OCI-LY1 (cell line): ENCODE measurements around the gene ESYT1.
A peak's percentile ranks its signal among the peaks of the same experiment; 100 is the strongest.

ENCODE experiments used
- H2AFZ ChIP-seq: fragments of 200-600 bp; sonication (generic), shearing (Covaris generic); 2 replicates; pipeline ENCODE4 v1.6.0; 2014; ENCODE audit warnings: antibody characterized with exemption, mild to moderate bottlenecking, low read length
- H3F3A ChIP-seq: fragments of 200-600 bp; sonication (generic), shearing (Covaris generic); 2 replicates; pipeline ENCODE4 v1.6.0; 2014; ENCODE audit warnings: mild to moderate bottlenecking, antibody characterized with exemption, low read length, moderate library complexity; ENCODE audit not compliant: insufficient read depth
- H3K27ac ChIP-seq: fragments of 200-600 bp; sonication (generic); 2 replicates; pipeline ENCODE4 v1.5.1; 2014; ENCODE audit warnings: low read length, mixed run types, mild to moderate bottlenecking, low read depth; ENCODE audit not compliant: poor library complexity, severe bottlenecking
- H3K27me3 ChIP-seq: fragments of 200-600 bp; sonication (generic); 2 replicates; pipeline ENCODE4 v1.6.0; 2014; ENCODE audit warnings: antibody characterized with exemption, mild to moderate bottlenecking, low read length, moderate library complexity; ENCODE audit not compliant: insufficient read depth
- H3K36me3 ChIP-seq: fragments of 200-600 bp; sonication (generic); 2 replicates; pipeline ENCODE4 v1.6.1; 2014; ENCODE audit warnings: mild to moderate bottlenecking, antibody characterized with exemption, low read length, moderate library complexity, mixed read lengths; ENCODE audit not compliant: insufficient read depth
- H3K4me1 ChIP-seq: fragments of 200-600 bp; sonication (generic); 2 replicates; pipeline ENCODE4 v1.5.1; 2014; ENCODE audit warnings: mild to moderate bottlenecking, low read length, moderate library complexity; ENCODE audit not compliant: insufficient read depth, severe bottlenecking
- H3K4me2 ChIP-seq: fragments of 200-600 bp; sonication (generic), shearing (Covaris generic); 2 replicates; pipeline ENCODE4 v1.6.1; 2014; ENCODE audit warnings: low read length
- H3K4me3 ChIP-seq: fragments of 200-600 bp; sonication (generic); 2 replicates; pipeline ENCODE4 v1.5.1; 2014; ENCODE audit warnings: low read length, low read depth, mild to moderate bottlenecking, mixed read lengths; ENCODE audit not compliant: poor library complexity, severe bottlenecking
- H3K79me2 ChIP-seq: fragments of 200-600 bp; shearing (Covaris generic); 2 replicates; pipeline ENCODE4 v1.6.1; 2016; ENCODE audit warnings: mixed run types, low read length, mixed read lengths; ENCODE audit not compliant: insufficient read depth
- H3K9ac ChIP-seq: fragments of 200-600 bp; sonication (generic), shearing (Covaris generic); 2 replicates; pipeline ENCODE4 v1.6.1; 2014; ENCODE audit warnings: mild to moderate bottlenecking, low read length, mixed read lengths
- H3K9me2 ChIP-seq: fragments of 200-600 bp; sonication (generic), shearing (Covaris generic); 2 replicates; pipeline ENCODE4 v1.6.1; 2014; ENCODE audit warnings: low read depth, mild to moderate bottlenecking, low read length, mixed read lengths
- H3K9me3 ChIP-seq: fragments of 200-600 bp; shearing (Covaris generic); 2 replicates; pipeline ENCODE4 v1.6.1; 2014; ENCODE audit warnings: low read length, mixed read lengths
- H4K20me1 ChIP-seq: fragments of 200-600 bp; sonication (generic), shearing (Covaris generic); 2 replicates; pipeline ENCODE4 v1.6.0; 2016; ENCODE audit warnings: mild to moderate bottlenecking, low read length; ENCODE audit not compliant: insufficient read depth
- EZH2 ChIP-seq: fragments of 200-600 bp; sonication (generic), shearing (Covaris generic); IDR thresholded peaks from 2 replicates; pipeline ENCODE4 v1.8.0; 2017; ENCODE audit warnings: borderline replicate concordance, mixed run types, mild to moderate bottlenecking, antibody characterized with exemption, low read length, moderate library complexity, mixed read lengths
- TF ChIP-seq, protein P1 (sequence below): fragments of 200-600 bp; sonication (generic), shearing (Covaris generic); IDR thresholded peaks from 2 replicates; pipeline ENCODE4 v1.5.1; 2017; ENCODE audit warnings: mild to moderate bottlenecking, antibody characterized with exemption, low read length, moderate library complexity, mixed read lengths

The ESYT1 gene

DNA sequence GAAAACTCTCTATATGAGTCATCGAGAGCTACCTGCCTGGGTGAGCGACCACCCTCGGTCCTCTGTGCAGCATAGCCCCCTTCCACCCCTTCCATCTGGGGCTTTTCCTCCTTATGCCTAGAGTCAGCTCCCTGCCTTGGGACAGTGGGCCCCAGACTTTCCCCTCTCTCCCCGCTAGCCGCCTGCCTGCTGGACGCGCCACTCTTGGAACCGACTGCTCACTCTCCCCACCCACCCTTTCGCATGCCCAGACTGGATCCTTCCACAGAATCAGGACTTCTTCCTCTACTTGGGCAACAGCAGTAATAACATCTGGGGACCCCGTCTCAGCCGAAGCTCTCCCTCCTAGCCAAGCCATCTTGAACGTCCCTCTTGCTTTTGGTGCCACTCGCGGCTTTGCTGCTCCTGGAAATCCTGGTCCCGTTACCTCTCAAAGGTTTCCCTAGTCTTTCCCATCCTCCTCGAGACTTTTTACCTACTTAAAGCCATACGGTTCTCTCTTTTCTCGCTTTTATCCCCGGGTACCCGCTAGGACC lies 671 bp downstream of the ESYT1 start:
- Histone ChIP-seq H3K27ac (peak overlapping the region; percentile 69), H3K4me1 (peaks cover 41% of the 10 kb centered on the region), H3K79me2 (no peaks in the 10 kb centered on the region), H3K9me3 (no peaks in the 10 kb centered on the region), H2AFZ (no peak overlapping the region), H3K4me2 (peak overlapping the region; percentile 82), H3K36me3 (peaks cover 36% of the 10 kb centered on the region), H4K20me1 (no peaks in the 10 kb centered on the region), H3K27me3 (no peaks in the 10 kb centered on the region), H3F3A (peaks cover 11% of the 10 kb centered on the region), H3K9ac (peak overlapping the region; percentile 71), H3K9me2 (no peaks in the 10 kb centered on the region), H3K4me3 (peak overlapping the region; percentile 78)
- TF ChIP-seq EZH2 = no peak
- TF ChIP-seq, protein P1, sequence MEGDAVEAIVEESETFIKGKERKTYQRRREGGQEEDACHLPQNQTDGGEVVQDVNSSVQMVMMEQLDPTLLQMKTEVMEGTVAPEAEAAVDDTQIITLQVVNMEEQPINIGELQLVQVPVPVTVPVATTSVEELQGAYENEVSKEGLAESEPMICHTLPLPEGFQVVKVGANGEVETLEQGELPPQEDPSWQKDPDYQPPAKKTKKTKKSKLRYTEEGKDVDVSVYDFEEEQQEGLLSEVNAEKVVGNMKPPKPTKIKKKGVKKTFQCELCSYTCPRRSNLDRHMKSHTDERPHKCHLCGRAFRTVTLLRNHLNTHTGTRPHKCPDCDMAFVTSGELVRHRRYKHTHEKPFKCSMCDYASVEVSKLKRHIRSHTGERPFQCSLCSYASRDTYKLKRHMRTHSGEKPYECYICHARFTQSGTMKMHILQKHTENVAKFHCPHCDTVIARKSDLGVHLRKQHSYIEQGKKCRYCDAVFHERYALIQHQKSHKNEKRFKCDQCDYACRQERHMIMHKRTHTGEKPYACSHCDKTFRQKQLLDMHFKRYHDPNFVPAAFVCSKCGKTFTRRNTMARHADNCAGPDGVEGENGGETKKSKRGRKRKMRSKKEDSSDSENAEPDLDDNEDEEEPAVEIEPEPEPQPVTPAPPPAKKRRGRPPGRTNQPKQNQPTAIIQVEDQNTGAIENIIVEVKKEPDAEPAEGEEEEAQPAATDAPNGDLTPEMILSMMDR = no peak

DNA sequence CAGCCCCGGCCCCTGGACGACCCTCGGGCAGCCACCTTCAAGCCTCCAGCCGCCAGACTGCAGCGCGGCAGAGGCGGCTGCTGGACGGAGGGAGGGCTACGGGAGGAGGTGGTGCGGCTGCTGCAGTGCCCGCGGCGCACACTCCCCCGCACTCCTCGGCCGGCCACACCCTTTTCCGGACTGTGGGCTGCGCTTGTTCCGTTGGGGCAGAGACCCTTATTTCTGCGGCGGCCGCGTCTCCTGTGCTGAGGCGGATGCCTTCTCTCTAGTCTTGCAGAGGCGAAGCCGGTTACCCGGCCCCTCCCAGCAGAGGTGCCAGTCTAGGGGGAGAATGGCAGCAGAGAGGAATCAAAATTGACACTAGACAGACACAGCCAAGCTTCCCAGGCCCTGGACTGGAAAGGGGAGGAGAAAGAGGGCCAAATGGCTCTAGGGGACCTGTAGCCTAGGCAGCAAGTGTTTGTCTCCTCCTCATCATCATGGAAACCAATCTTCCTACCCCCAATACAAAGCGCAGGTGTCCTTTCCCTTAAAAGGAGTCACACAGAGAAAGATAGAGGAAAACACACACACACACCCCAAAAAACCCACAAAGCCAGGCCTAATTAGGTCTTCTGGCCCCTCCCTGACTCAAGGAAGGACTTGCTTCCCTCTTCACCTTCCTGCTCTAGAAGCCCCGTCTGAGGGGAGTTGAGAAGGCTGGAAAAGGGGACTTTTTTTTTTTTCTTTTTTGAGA lies 1.3 kb downstream of the ESYT1 start:
- Histone ChIP-seq H3K27ac (peak overlapping the region; percentile 69), H3K79me2 (no peaks in the 10 kb centered on the region), H3K4me1 (peaks cover 34% of the 10 kb centered on the region), H3F3A (peaks cover 11% of the 10 kb centered on the region), H3K9me2 (no peaks in the 10 kb centered on the region), H3K27me3 (no peaks in the 10 kb centered on the region), H3K9me3 (no peaks in the 10 kb centered on the region), H4K20me1 (no peaks in the 10 kb centered on the region), H3K4me3 (peak overlapping the region; percentile 78), H2AFZ (no peak overlapping the region), H3K4me2 (peak overlapping the region; percentile 82), H3K9ac (peak overlapping the region; percentile 71), H3K36me3 (peaks cover 42% of the 10 kb centered on the region)
- TF ChIP-seq, protein P1 = no peak
- no peak for TF ChIP-seq EZH2

DNA sequence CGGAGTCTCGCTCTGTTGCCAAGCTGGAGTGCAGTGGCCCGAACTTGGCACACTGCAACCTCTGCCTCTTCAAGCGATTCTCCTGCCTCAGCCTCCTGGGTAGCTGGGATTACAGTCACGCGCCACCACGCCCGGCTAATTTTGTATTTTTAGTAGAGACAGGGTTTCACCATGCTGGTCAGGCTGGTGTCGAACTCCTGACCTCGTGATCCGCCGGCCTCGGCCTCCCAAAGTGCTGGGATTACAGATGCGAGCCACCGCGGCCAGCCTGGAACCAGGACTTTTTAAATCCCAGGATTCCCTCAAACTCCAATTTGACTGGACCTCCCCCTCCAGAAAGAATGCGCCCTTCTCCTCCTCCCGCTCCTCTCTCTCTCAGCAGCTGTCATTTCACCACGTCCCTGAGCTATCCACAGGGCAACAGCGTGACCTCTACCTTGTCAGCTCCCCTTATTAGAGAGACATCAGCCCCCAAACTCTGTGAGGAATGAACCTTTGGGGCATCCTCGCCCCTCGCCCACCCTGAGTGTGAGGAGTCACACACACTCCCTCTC lies 2.0 kb downstream of the ESYT1 start:
- H3K4me1 ChIP-seq = peaks cover 33% of the 10 kb centered on the region
- peak overlapping the region; percentile 82 for H3K4me2 ChIP-seq
- no peaks in the 10 kb centered on the region for H3K9me3 ChIP-seq
- peaks cover 49% of the 10 kb centered on the region for H3K36me3 ChIP-seq
- H3F3A ChIP-seq = peaks cover 11% of the 10 kb centered on the region
- TF ChIP-seq, protein P1 = no peak
- no peak for TF ChIP-seq EZH2
- peak overlapping the region; percentile 69 for H3K27ac ChIP-seq
- no peaks in the 10 kb centered on the region for H3K79me2 ChIP-seq
- no peaks in the 10 kb centered on the region for H4K20me1 ChIP-seq
- H3K27me3 ChIP-seq = no peaks in the 10 kb centered on the region
- no peak overlapping the region for H2AFZ ChIP-seq
- no peaks in the 10 kb centered on the region for H3K9me2 ChIP-seq
- peak overlapping the region; percentile 71; the same call in 1 of the 2 replicates for H3K9ac ChIP-seq
- peak overlapping the region; percentile 78 for H3K4me3 ChIP-seq
